ENCODE data around the gene EEF1B2.
"Not testable (repeated sequence)": the region's sequence is repeated elsewhere in the genome, so short reads cannot be mapped to it uniquely, and the experiment has no call there.

The EEF1B2 gene

GRCh38 chr2:206157014-206157413 lies 2.7 kb upstream of the EEF1B2 start:
- Mint-ChIP-seq H3K4me3 (peak overlapping the region; percentile 98), H3K27ac (peak overlapping the region; percentile 29), H3K4me1 (ENCODE audit: low read depth) (peaks cover 40% of the 10 kb centered on the region), H3K36me3 (ENCODE audit: low read depth) (peaks cover 67% of the 10 kb centered on the region)
- H3K27me3 Mint-ChIP-seq, DNase-seq, H3K9me3 Mint-ChIP-seq: not testable (repeated sequence)

- Mint-ChIP-seq H3K4me1 (ENCODE audit: low read depth) (peaks cover 54% of the 10 kb centered on the region), H3K27ac (peak overlapping the region; percentile 100), H3K4me3 (peak overlapping the region; percentile 98), H3K9me3 (no peaks in the 10 kb centered on the region), H3K36me3 (ENCODE audit: low read depth) (peaks cover 77% of the 10 kb centered on the region), H3K27me3 (no peaks in the 10 kb centered on the region)
- no peak for DNase-seq
These were observed 941 bp upstream of the EEF1B2 start for GRCh38 chr2:206158563-206159345.

GRCh38 chr2:206160125-206160806 lies 571 bp downstream of the EEF1B2 start:
- peaks cover 49% of the 10 kb centered on the region for H3K4me1 Mint-ChIP-seq (ENCODE audit: low read depth)

GRCh38 chr2:206160807-206161179 lies 1.1 kb downstream of the EEF1B2 start:
- Mint-ChIP-seq H3K27ac (peak overlapping the region; percentile 100), H3K36me3 (ENCODE audit: low read depth) (peaks cover 84% of the 10 kb centered on the region), H3K4me3 (peak overlapping the region; percentile 98), H3K27me3 (no peaks in the 10 kb centered on the region), H3K4me1 (ENCODE audit: low read depth) (peaks cover 49% of the 10 kb centered on the region), H3K9me3 (no peaks in the 10 kb centered on the region)
- peak; percentile 46 for DNase-seq

More at GRCh38 chr2:206160125-206160806, 571 bp downstream of the EEF1B2 start:
- H3K27me3 Mint-ChIP-seq: no peaks in the 10 kb centered on the region
- H3K36me3 Mint-ChIP-seq (ENCODE audit: low read depth): peaks cover 84% of the 10 kb centered on the region
- no peaks in the 10 kb centered on the region for H3K9me3 Mint-ChIP-seq
- peak; percentile 37 for DNase-seq
- H3K27ac Mint-ChIP-seq: peak overlapping the region; percentile 100
- peak overlapping the region; percentile 98 for H3K4me3 Mint-ChIP-seq

- H3K27me3 Mint-ChIP-seq, DNase-seq, H3K9me3 Mint-ChIP-seq: not testable (repeated sequence)
- peaks cover 41% of the 10 kb centered on the region for H3K4me1 Mint-ChIP-seq (ENCODE audit: low read depth)
- peak overlapping the region; percentile 100 for H3K27ac Mint-ChIP-seq
- peaks cover 89% of the 10 kb centered on the region for H3K36me3 Mint-ChIP-seq (ENCODE audit: low read depth)
- peak overlapping the region; percentile 98 for H3K4me3 Mint-ChIP-seq
These were observed 2.7 kb downstream of the EEF1B2 start for GRCh38 chr2:206162401-206162800.

GRCh38 chr2:206163251-206163880 lies 3.7 kb downstream of the EEF1B2 start:
- H3K27me3 Mint-ChIP-seq: no peaks in the 10 kb centered on the region
- H3K4me1 Mint-ChIP-seq (ENCODE audit: low read depth): peaks cover 33% of the 10 kb centered on the region
- no peak for DNase-seq
- H3K4me3 Mint-ChIP-seq: peak overlapping the region; percentile 98
- no peaks in the 10 kb centered on the region for H3K9me3 Mint-ChIP-seq
- peak overlapping the region; percentile 100 for H3K27ac Mint-ChIP-seq
- H3K36me3 Mint-ChIP-seq (ENCODE audit: low read depth): peaks cover 93% of the 10 kb centered on the region

GRCh38 chr2:206164261-206164862 lies 4.7 kb downstream of the EEF1B2 start:
- peaks cover 31% of the 10 kb centered on the region for H3K4me1 Mint-ChIP-seq (ENCODE audit: low read depth)

GRCh38 chr2:206168230-206168629 lies 8.5 kb downstream of the EEF1B2 start:
- not testable (repeated sequence) for H3K9me3 Mint-ChIP-seq; H3K4me3 Mint-ChIP-seq; H3K4me1 Mint-ChIP-seq (ENCODE audit: low read depth); H3K27ac Mint-ChIP-seq; DNase-seq; H3K27me3 Mint-ChIP-seq
- H3K36me3 Mint-ChIP-seq (ENCODE audit: low read depth): peaks cover 62% of the 10 kb centered on the region

More at GRCh38 chr2:206164261-206164862, 4.7 kb downstream of the EEF1B2 start:
- no peaks in the 10 kb centered on the region for H3K27me3 Mint-ChIP-seq
- H3K4me3 Mint-ChIP-seq: no peak overlapping the region
- H3K36me3 Mint-ChIP-seq (ENCODE audit: low read depth): peaks cover 94% of the 10 kb centered on the region
- H3K9me3 Mint-ChIP-seq: no peaks in the 10 kb centered on the region
- no peak overlapping the region for H3K27ac Mint-ChIP-seq
- DNase-seq: no peak

GRCh38 chr2:206171624-206172397 lies 12.1 kb downstream of the EEF1B2 start:
- not testable (repeated sequence) for H3K27ac Mint-ChIP-seq; H3K4me1 Mint-ChIP-seq (ENCODE audit: low read depth); H3K27me3 Mint-ChIP-seq; DNase-seq; H3K9me3 Mint-ChIP-seq; H3K4me3 Mint-ChIP-seq
- peaks cover 30% of the 10 kb centered on the region for H3K36me3 Mint-ChIP-seq (ENCODE audit: low read depth)

- no peak overlapping the region for H3K27ac Mint-ChIP-seq
- no peaks in the 10 kb centered on the region for H3K4me1 Mint-ChIP-seq (ENCODE audit: low read depth)
- peaks cover 19% of the 10 kb centered on the region for H3K36me3 Mint-ChIP-seq (ENCODE audit: low read depth)
- DNase-seq: no peak
- no peaks in the 10 kb centered on the region for H3K9me3 Mint-ChIP-seq
- H3K27me3 Mint-ChIP-seq: no peaks in the 10 kb centered on the region
- no peak overlapping the region for H3K4me3 Mint-ChIP-seq
These were observed 13.5 kb downstream of the EEF1B2 start for GRCh38 chr2:206173147-206173546.

GRCh38 chr2:206176121-206176520 lies 16.4 kb downstream of the EEF1B2 start:
- Mint-ChIP-seq H3K36me3 (ENCODE audit: low read depth) (no peaks in the 10 kb centered on the region), H3K4me3 (no peak overlapping the region), H3K4me1 (ENCODE audit: low read depth) (no peaks in the 10 kb centered on the region), H3K27ac (no peak overlapping the region), H3K27me3 (no peaks in the 10 kb centered on the region), H3K9me3 (no peaks in the 10 kb centered on the region)
- DNase-seq: no peak

GRCh38 chr2:206176901-206177300 lies 17.2 kb downstream of the EEF1B2 start:
- no peak for DNase-seq
- Mint-ChIP-seq H3K4me3 (no peak overlapping the region), H3K27me3 (no peaks in the 10 kb centered on the region), H3K27ac (no peak overlapping the region), H3K9me3 (no peaks in the 10 kb centered on the region), H3K36me3 (ENCODE audit: low read depth) (no peaks in the 10 kb centered on the region), H3K4me1 (ENCODE audit: low read depth) (no peaks in the 10 kb centered on the region)

GRCh38 chr2:206181526-206181925 lies 21.8 kb downstream of the EEF1B2 start:
- H3K27ac Mint-ChIP-seq; H3K27me3 Mint-ChIP-seq; DNase-seq; H3K9me3 Mint-ChIP-seq; H3K36me3 Mint-ChIP-seq (ENCODE audit: low read depth); H3K4me1 Mint-ChIP-seq (ENCODE audit: low read depth); H3K4me3 Mint-ChIP-seq: not testable (repeated sequence)

- Mint-ChIP-seq H3K27me3 (peaks cover 12% of the 10 kb centered on the region), H3K27ac (no peak overlapping the region), H3K9me3 (no peaks in the 10 kb centered on the region), H3K4me3 (no peak overlapping the region), H3K36me3 (ENCODE audit: low read depth) (no peaks in the 10 kb centered on the region), H3K4me1 (ENCODE audit: low read depth) (no peaks in the 10 kb centered on the region)
- DNase-seq: no peak
These were observed 30.0 kb downstream of the EEF1B2 start for GRCh38 chr2:206189691-206190090.

Data from activated T-cell treated with anti-CD3 and anti-CD28 coated beads, Interleukin-2, amount 50 U/mL, for 24 hours (primary cell).